GM21423 (cell line): ENCODE data around the gene CCNY.

Experiments
- ATAC-seq: cut with Tn5 transposase; IDR thresholded peaks from one replicate; pipeline ENCODE4 v1.9.1; 2021; ENCODE audit warnings: mild to moderate bottlenecking, moderate library complexity; ENCODE audit not compliant: unreplicated experiment

Gene CCNY

GRCh38 chr10:35607475-35608327, 271.4 kb downstream of the CCNY start:
- no peak for ATAC-seq

- ATAC-seq, result no peak
Measured at GRCh38 chr10:35608328-35608672, 272.0 kb downstream of the CCNY start.

DNA sequence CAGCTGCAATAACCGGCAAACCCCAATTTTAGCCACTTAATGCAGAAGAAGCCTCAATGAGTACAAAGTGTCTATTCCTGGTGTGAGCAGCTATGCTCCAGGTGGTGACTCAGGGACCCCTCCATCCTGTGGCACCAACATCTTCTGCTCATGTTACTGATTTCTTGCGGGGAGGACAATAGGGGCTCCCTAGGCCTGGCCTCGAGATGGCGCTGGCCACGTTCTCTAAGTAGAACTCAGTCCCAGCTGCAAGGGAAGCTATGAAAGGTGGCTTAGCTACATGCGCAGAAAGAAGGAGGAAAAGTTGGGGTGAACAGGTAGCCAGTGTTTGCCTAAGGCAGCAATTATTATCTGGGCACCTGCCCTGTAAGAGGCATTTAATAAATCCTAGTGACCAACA, 275.4 kb downstream of the CCNY start:
- no peak for ATAC-seq

DNA sequence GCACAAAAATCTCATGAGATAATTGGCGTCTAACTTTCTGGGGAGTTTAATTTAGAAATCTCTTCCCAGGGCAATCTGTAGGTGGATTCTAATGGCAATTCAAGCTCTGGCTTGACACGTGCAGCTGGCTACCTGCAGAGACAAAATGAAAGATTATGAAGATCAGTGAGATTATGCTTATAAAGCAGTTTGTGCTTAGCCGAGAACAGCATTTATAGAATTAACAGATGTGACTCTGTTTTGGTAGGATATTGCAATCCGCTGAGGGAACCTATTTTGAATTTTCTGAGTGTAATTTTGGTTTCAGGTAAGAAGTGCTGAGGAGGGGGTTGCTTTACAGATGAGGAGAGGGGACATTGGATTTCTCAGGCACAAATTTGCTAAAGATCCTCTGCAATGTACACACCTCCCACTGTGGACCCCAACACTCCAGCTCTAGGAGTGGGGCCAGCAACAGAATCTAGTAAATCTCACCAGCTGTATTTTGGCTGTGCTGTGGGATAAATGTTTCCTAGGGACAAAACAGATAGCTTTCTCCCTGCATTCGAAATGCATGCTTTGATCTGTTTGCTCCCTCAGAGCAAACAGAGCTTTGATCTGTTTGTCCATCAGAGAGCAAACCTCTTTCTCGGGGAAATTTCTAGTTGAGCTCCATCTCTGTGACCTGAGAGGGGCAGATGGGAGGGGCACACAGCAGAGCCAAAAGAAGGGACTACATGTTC, 276.2 kb downstream of the CCNY start:
- no peak for ATAC-seq

DNA sequence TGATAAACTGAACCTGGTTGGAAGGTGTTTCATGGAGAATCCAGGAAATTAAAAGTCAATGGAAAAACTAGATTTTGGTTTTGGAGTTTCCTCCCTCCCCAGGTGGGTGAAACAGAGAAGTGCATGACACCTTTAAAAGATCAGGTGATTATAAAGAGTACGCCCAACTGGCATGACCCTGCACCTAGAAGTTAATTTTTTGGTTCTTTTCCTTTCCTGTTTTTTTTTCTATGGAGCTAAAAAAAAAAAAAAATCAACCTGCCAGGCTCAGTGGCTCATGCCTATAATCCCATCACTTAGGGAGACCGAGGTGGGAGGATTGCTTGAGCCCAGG, 276.8 kb downstream of the CCNY start:
- ATAC-seq, result no peak

GRCh38 chr10:35613597-35614226, 277.4 kb downstream of the CCNY start:
- no peak for ATAC-seq

- no peak for ATAC-seq
Measured at GRCh38 chr10:35614312-35614711, 278.0 kb downstream of the CCNY start.
